Parathyroid adenoma (tissue), 2 donors: ENCODE results near the gene ASMTL.
"Not testable (repeated sequence)": the region's sequence is repeated elsewhere in the genome, so short reads cannot be mapped to it uniquely, and the experiment has no call there.

ENCODE experiments used
- H2AFZ ChIP-seq: fragments of 300-600 bp; sonication (generic); one replicate; pipeline ENCODE4 v1.7.0; 2017; ENCODE audit warnings: antibody characterized with exemption, mild to moderate bottlenecking
- H3K27ac ChIP-seq: fragments of 300-600 bp; sonication (generic); one replicate; pipeline ENCODE4 v1.7.0; 2017
- H3K27me3 ChIP-seq: fragments of 300-600 bp; sonication (generic); one replicate; pipeline ENCODE4 v1.7.0; 2017; ENCODE audit warnings: low read length; ENCODE audit not compliant: control insufficient read depth, insufficient read depth
- H3K36me3 ChIP-seq: fragments of 300-600 bp; sonication (generic); one replicate; pipeline ENCODE4 v1.7.0; 2017; ENCODE audit warnings: low read length; ENCODE audit not compliant: control insufficient read depth, insufficient read depth
- H3K4me1 ChIP-seq: fragments of 300-600 bp; sonication (generic); one replicate; pipeline ENCODE4 v1.7.0; 2017; ENCODE audit warnings: control low read depth
- H3K4me2 ChIP-seq: fragments of 300-600 bp; sonication (generic); one replicate; pipeline ENCODE4 v1.7.0; 2017; ENCODE audit warnings: low read length
- H3K4me3 ChIP-seq: fragments of 300-600 bp; sonication (generic); one replicate; pipeline ENCODE4 v1.7.0; 2017; ENCODE audit warnings: low read depth, low read length
- H3K79me2 ChIP-seq: fragments of 300-600 bp; sonication (generic); one replicate; pipeline ENCODE4 v1.7.0; 2017; ENCODE audit warnings: control low read depth
- H3K9ac ChIP-seq: fragments of 300-600 bp; sonication (generic); one replicate; pipeline ENCODE4 v1.7.0; 2017; ENCODE audit warnings: mild to moderate bottlenecking
- H3K9me3 ChIP-seq: fragments of 300-600 bp; sonication (generic); one replicate; pipeline ENCODE4 v1.7.0; 2017; ENCODE audit warnings: low read length; ENCODE audit not compliant: control insufficient read depth
- CTCF ChIP-seq: fragments of 300-600 bp; sonication (generic); IDR thresholded peaks from one replicate; pipeline ENCODE4 v1.7.0; 2017; ENCODE audit warnings: antibody characterized with exemption, mild to moderate bottlenecking
- donor health status: primary hyperparathyroidism.

ASMTL gene

GRCh38 chrX:1427756-1428155 is 25.0 kb downstream of the ASMTL start:
- Histone ChIP-seq H3K27me3 (no peaks in the 10 kb centered on the region), H3K27ac (no peak overlapping the region), H3K79me2 (no peaks in the 10 kb centered on the region), H2AFZ (no peak overlapping the region), H3K4me1 (no peaks in the 10 kb centered on the region), H3K4me2 (no peak overlapping the region), H3K4me3 (no peak overlapping the region), H3K9ac (no peak overlapping the region), H3K9me3 (no peaks in the 10 kb centered on the region), H3K36me3 (no peaks in the 10 kb centered on the region)
- no peak for TF ChIP-seq CTCF

GRCh38 chrX:1426321-1426720 is 26.4 kb downstream of the ASMTL start:
- not testable (repeated sequence) for H3K4me2 ChIP-seq, H3K79me2 ChIP-seq, H3K9ac ChIP-seq, H3K4me1 ChIP-seq, H3K4me3 ChIP-seq, H2AFZ ChIP-seq, H3K27ac ChIP-seq, H3K27me3 ChIP-seq, H3K36me3 ChIP-seq, H3K9me3 ChIP-seq

- Histone ChIP-seq H3K4me1 (no peaks in the 10 kb centered on the region), H3K4me2 (no peak overlapping the region), H3K36me3 (no peaks in the 10 kb centered on the region), H3K79me2 (no peaks in the 10 kb centered on the region), H3K27me3 (no peaks in the 10 kb centered on the region), H2AFZ (no peak overlapping the region), H3K4me3 (no peak overlapping the region), H3K27ac (no peak overlapping the region), H3K9me3 (no peaks in the 10 kb centered on the region), H3K9ac (no peak overlapping the region)
- TF ChIP-seq CTCF: no peak
Observed at GRCh38 chrX:1425381-1425780, 27.3 kb downstream of the ASMTL start.

GRCh38 chrX:1424147-1424851 is 28.4 kb downstream of the ASMTL start:
- Histone ChIP-seq H3K4me1 (no peaks in the 10 kb centered on the region), H3K4me3 (no peak overlapping the region), H3K27ac (no peak overlapping the region), H3K9me3 (no peaks in the 10 kb centered on the region), H3K79me2 (no peaks in the 10 kb centered on the region), H3K27me3 (no peaks in the 10 kb centered on the region), H2AFZ (no peak overlapping the region), H3K36me3 (no peaks in the 10 kb centered on the region), H3K4me2 (no peak overlapping the region), H3K9ac (no peak overlapping the region)
- TF ChIP-seq CTCF: no peak

- H3K4me1 ChIP-seq: no peaks in the 10 kb centered on the region
- H3K79me2 ChIP-seq: no peaks in the 10 kb centered on the region
- H3K4me3 ChIP-seq: no peak overlapping the region
- H3K4me2 ChIP-seq: no peak overlapping the region
- H3K36me3 ChIP-seq: no peaks in the 10 kb centered on the region
- H3K9me3 ChIP-seq: no peaks in the 10 kb centered on the region
- no peak overlapping the region for H2AFZ ChIP-seq
- no peaks in the 10 kb centered on the region for H3K27me3 ChIP-seq
- TF ChIP-seq CTCF: no peak
- H3K9ac ChIP-seq: no peak overlapping the region
- H3K27ac ChIP-seq: no peak overlapping the region
Observed at GRCh38 chrX:1423215-1423614, 29.5 kb downstream of the ASMTL start.
